ENCODE data around the gene UNC119B.

The UNC119B gene

GRCh38 chr12:120719496-120720233 is 9.4 kb downstream of the UNC119B start:
- no peak for DNase-seq (ENCODE audit: insufficient read length, low spot score)
- no peak for FAIRE-seq
- no peak for TF ChIP-seq CTCF (IDR thresholded peaks at IDR 0.05; ENCODE audit: insufficient read depth, missing control alignments)

- TF ChIP-seq CTCF (IDR thresholded peaks at IDR 0.05; ENCODE audit: insufficient read depth, missing control alignments) = no peak
- DNase-seq (ENCODE audit: insufficient read length, low spot score) (no peak), FAIRE-seq (no peak)
These were observed 10.2 kb downstream of the UNC119B start for GRCh38 chr12:120720234-120720986.

- no peak for TF ChIP-seq CTCF (IDR thresholded peaks at IDR 0.05; ENCODE audit: insufficient read depth, missing control alignments)
- DNase-seq (ENCODE audit: insufficient read length, low spot score) (no peak), FAIRE-seq (peak; percentile 6)
These were observed 10.9 kb downstream of the UNC119B start for GRCh38 chr12:120720987-120721801.

GRCh38 chr12:120721866-120722265 is 11.6 kb downstream of the UNC119B start:
- TF ChIP-seq CTCF (IDR thresholded peaks at IDR 0.05; ENCODE audit: insufficient read depth, missing control alignments) = no peak
- DNase-seq (ENCODE audit: insufficient read length, low spot score) = no peak
- FAIRE-seq = no peak

- DNase-seq (ENCODE audit: insufficient read length, low spot score) = no peak
- no peak for FAIRE-seq
- no peak for TF ChIP-seq CTCF (IDR thresholded peaks at IDR 0.05; ENCODE audit: insufficient read depth, missing control alignments)
These were observed 12.5 kb downstream of the UNC119B start for GRCh38 chr12:120722784-120723183.

GRCh38 chr12:120724720-120725119 is 14.5 kb downstream of the UNC119B start:
- FAIRE-seq (no peak), DNase-seq (ENCODE audit: insufficient read length, low spot score) (no peak)
- TF ChIP-seq CTCF (IDR thresholded peaks at IDR 0.05; ENCODE audit: insufficient read depth, missing control alignments) = no peak

Measured in D721Med (cell line).